H1 (cell line): ENCODE data around the gene KRTAP5-8. TPM values are rescaled to one million over a fixed set of nuclear protein-coding genes. Genes with fewer than 3 reads are reported as not detected.

Experiments used
- HDAC6 ChIP-seq: IDR thresholded peaks from one replicate; pipeline ENCODE4 v1.7.1; 2012; ENCODE audit warnings: low read depth, mild to moderate bottlenecking, inconsistent platforms, low read length, moderate library complexity
- JUND ChIP-seq: IDR thresholded peaks from 2 replicates; pipeline ENCODE4 v1.6.1; 2011; ENCODE audit warnings: mild to moderate bottlenecking, improper control_type of control experiment, low read length
- SP4 ChIP-seq: IDR thresholded peaks from 2 replicates; pipeline ENCODE4 v1.6.1; 2012; ENCODE audit warnings: low read length, inconsistent platforms
- polyA plus RNA-seq, 7 experiments: library from polyadenylated mRNA; depleted of rRNA in 3 of 7; stranded (reverse) in 5 of 7; unstranded in 2 of 7; fragments of >200 nt in 5 of 7; fragments of 200-250 nt in 2 of 7; gene quantifications; 1 replicate in 5 of 7; 2 replicates in 1 of 7; 4 replicates in 1 of 7; pipeline versions ENCODE4 v1.2.1 to v1.2.3, GENCODE V29; 2011 to 2013; ENCODE audit warnings: missing spikeins in 2 of 7, mixed read lengths in 2 of 7
- total RNA-seq: library from RNA; stranded (reverse); fragmentation: NEBNext Ultra II Directional; extraction: Animal tissue kit (Norgen Biotek cat#: 25700); gene quantifications from 2 replicates; pipeline ENCODE4 v1.2.1, GENCODE V29; 2021

The KRTAP5-8 gene
- total and polyA plus RNA-seq, 2 of the 8 experiments (the other 6 are each of a cell fraction or from before 2014, with no cell fraction given) = not detected

DNA sequence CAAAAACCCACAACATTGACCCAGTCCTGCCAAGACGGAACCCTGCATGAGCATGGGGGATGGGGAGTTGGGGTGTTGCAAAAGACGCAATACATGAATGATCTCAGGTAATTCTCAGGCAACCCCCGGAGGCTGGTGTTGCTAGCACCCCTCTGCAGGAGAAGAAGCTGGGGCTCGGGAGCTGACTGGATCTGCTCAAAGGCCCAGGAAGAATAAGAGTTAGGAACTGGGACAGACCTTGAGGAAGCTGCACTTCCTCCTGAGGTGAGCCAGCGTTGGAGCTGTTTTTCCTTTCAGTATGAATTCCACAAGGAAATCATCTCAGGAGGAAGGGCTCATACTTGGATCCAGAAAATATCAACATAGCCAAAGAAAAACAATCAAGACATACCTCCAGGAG lies 10.3 kb downstream of the KRTAP5-8 start, which contains the start of gene KRTAP5-9 (continued):
- TF ChIP-seq HDAC6 (no peak), JUND (no peak), SP4 (no peak)
